IPS-18a (cell line): ENCODE results near the gene COPS3.
"Not testable (repeated sequence)": the region's sequence is repeated elsewhere in the genome, so short reads cannot be mapped to it uniquely, and the experiment has no call there.

Experiments
- H3K27ac ChIP-seq: one replicate; pipeline ENCODE4 v1.5.1; 2013; ENCODE audit warnings: low read length
- H3K27me3 ChIP-seq: one replicate; pipeline ENCODE4 v1.6.1; 2013; ENCODE audit warnings: mild to moderate bottlenecking, low read length; ENCODE audit not compliant: control insufficient read depth, insufficient read depth
- H3K36me3 ChIP-seq: one replicate; pipeline ENCODE4 v1.6.1; 2013; ENCODE audit warnings: low read depth, low read length; ENCODE audit not compliant: control insufficient read depth
- H3K4me1 ChIP-seq: one replicate; pipeline ENCODE4 v1.6.1; 2013; ENCODE audit warnings: low read depth, low read length; ENCODE audit not compliant: control insufficient read depth
- H3K4me3 ChIP-seq: one replicate; pipeline ENCODE4 v1.5.1; 2013; ENCODE audit warnings: low read length
- H3K9ac ChIP-seq: one replicate; pipeline ENCODE4 v1.6.1; 2013; ENCODE audit warnings: mild to moderate bottlenecking, low read length, moderate library complexity
- H3K9me3 ChIP-seq: one replicate; pipeline ENCODE4 v1.6.1; 2013; ENCODE audit warnings: low read depth, low read length; ENCODE audit not compliant: control insufficient read depth

The COPS3 gene

GRCh38 chr17:17258011-17258410 lies 23.0 kb downstream of the COPS3 start:
- no peak overlapping the region for H3K27ac ChIP-seq
- H3K9me3 ChIP-seq = no peaks in the 10 kb centered on the region
- H3K4me3 ChIP-seq = no peak overlapping the region
- peaks cover 72% of the 10 kb centered on the region for H3K36me3 ChIP-seq
- no peaks in the 10 kb centered on the region for H3K27me3 ChIP-seq
- H3K4me1 ChIP-seq = no peaks in the 10 kb centered on the region
- no peak overlapping the region for H3K9ac ChIP-seq

- Histone ChIP-seq H3K9me3 (no peaks in the 10 kb centered on the region), H3K4me1 (no peaks in the 10 kb centered on the region), H3K27ac (no peak overlapping the region), H3K27me3 (no peaks in the 10 kb centered on the region), H3K4me3 (no peak overlapping the region), H3K9ac (no peak overlapping the region), H3K36me3 (peaks cover 80% of the 10 kb centered on the region)
Measured at GRCh38 chr17:17256316-17256715, 24.7 kb downstream of the COPS3 start.

DNA sequence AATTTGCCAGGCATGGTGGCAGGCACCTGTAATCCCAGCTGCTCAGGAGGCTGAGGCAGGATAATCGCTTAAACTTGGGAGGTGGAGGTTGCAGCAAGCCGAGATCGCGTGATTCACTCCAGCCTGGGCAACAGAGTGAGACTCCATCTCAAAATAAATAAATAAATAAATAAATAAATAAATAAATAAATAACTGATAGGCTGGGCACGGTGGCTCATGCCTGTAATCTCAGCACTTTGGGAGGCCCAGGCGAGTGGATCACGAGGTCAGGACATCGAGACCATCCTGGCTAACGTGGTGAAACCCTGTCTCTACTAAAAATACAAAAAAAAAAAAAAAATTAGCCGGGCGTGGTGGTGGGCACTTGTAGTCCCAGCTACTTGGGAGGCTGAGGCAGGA lies 25.4 kb downstream of the COPS3 start:
- not testable (repeated sequence) for H3K4me1 ChIP-seq, H3K27ac ChIP-seq, H3K4me3 ChIP-seq, H3K9ac ChIP-seq, H3K27me3 ChIP-seq, H3K9me3 ChIP-seq
- peaks cover 75% of the 10 kb centered on the region for H3K36me3 ChIP-seq

DNA sequence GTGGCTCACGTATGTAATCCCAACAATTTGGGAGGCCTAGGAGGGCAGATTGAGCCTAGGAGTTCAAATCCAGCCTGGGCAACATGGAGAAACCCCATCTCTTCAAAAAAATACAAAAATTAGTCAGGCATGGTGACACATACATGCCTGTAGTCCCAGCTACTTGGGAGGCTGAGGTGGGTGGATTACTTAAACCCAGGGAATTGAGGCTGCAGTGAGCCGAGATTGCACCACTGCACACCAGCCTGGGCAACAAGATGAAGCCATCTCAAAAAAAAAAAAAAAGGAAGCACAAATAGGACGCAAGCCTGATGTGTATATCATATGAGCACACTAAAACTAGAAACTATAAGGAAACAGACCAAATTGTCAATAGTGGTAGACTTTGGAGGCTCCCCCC lies 27.0 kb downstream of the COPS3 start:
- no peaks in the 10 kb centered on the region for H3K27me3 ChIP-seq
- no peaks in the 10 kb centered on the region for H3K9me3 ChIP-seq
- H3K36me3 ChIP-seq = peaks cover 62% of the 10 kb centered on the region
- H3K9ac ChIP-seq = no peak overlapping the region
- H3K27ac ChIP-seq = no peak overlapping the region
- H3K4me1 ChIP-seq = no peaks in the 10 kb centered on the region
- H3K4me3 ChIP-seq = no peak overlapping the region

GRCh38 chr17:17253406-17253805 lies 27.6 kb downstream of the COPS3 start:
- peaks cover 62% of the 10 kb centered on the region for H3K36me3 ChIP-seq
- H3K4me1 ChIP-seq = no peaks in the 10 kb centered on the region
- H3K27me3 ChIP-seq = no peaks in the 10 kb centered on the region
- no peaks in the 10 kb centered on the region for H3K9me3 ChIP-seq
- H3K9ac ChIP-seq = no peak overlapping the region
- H3K27ac ChIP-seq = no peak overlapping the region
- H3K4me3 ChIP-seq = no peak overlapping the region

DNA sequence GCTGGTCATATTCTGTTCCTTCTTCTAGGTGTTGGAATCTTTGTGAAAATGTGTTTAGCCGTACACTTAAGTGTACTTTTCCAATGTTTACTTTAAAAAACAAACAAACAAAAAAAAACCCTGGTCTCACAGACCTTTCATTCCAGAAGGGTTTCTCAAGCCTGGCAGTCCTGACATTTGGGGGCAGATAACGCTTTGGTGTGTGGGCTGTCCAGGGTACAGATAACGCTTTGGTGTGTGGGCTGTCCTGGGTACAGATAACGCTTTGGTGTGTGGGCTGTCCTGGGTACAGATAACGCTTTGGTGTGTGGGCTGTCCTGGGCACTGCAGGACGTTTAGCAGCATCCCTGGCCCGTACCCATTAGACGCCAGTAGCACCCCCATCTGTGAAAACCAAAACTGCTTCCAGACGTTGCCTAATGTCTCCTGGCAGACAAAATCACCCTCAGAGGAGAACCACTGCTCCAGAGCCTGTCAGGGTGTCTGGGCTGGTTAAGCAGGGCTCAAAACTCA lies 28.8 kb downstream of the COPS3 start:
- H3K9ac ChIP-seq = no peak overlapping the region
- no peaks in the 10 kb centered on the region for H3K27me3 ChIP-seq
- H3K27ac ChIP-seq = no peak overlapping the region
- H3K9me3 ChIP-seq = no peaks in the 10 kb centered on the region
- no peak overlapping the region for H3K4me3 ChIP-seq
- H3K4me1 ChIP-seq = no peaks in the 10 kb centered on the region
- peaks cover 66% of the 10 kb centered on the region for H3K36me3 ChIP-seq

- no peak overlapping the region for H3K27ac ChIP-seq
- H3K4me1 ChIP-seq = no peaks in the 10 kb centered on the region
- no peak overlapping the region for H3K4me3 ChIP-seq
- H3K9me3 ChIP-seq = no peaks in the 10 kb centered on the region
- no peak overlapping the region for H3K9ac ChIP-seq
- H3K27me3 ChIP-seq = no peaks in the 10 kb centered on the region
- peaks cover 42% of the 10 kb centered on the region for H3K36me3 ChIP-seq
Measured at GRCh38 chr17:17246879-17247278, 34.2 kb downstream of the COPS3 start.

- Histone ChIP-seq H3K27ac (no peak overlapping the region), H3K36me3 (peaks cover 28% of the 10 kb centered on the region), H3K4me1 (no peaks in the 10 kb centered on the region), H3K9me3 (no peaks in the 10 kb centered on the region), H3K27me3 (no peaks in the 10 kb centered on the region), H3K9ac (no peak overlapping the region), H3K4me3 (no peak overlapping the region)
Measured at GRCh38 chr17:17243163-17243562, 37.9 kb downstream of the COPS3 start.

GRCh38 chr17:17242246-17242645 lies 38.8 kb downstream of the COPS3 start:
- Histone ChIP-seq H3K27ac (no peak overlapping the region), H3K9me3 (no peaks in the 10 kb centered on the region), H3K4me1 (no peaks in the 10 kb centered on the region), H3K4me3 (no peak overlapping the region), H3K36me3 (peaks cover 19% of the 10 kb centered on the region), H3K27me3 (no peaks in the 10 kb centered on the region), H3K9ac (no peak overlapping the region)

GRCh38 chr17:17241656-17242055 lies 39.4 kb downstream of the COPS3 start:
- Histone ChIP-seq H3K4me3 (no peak overlapping the region), H3K27ac (no peak overlapping the region), H3K4me1 (no peaks in the 10 kb centered on the region), H3K9me3 (no peaks in the 10 kb centered on the region), H3K27me3 (no peaks in the 10 kb centered on the region), H3K36me3 (peaks cover 13% of the 10 kb centered on the region), H3K9ac (no peak overlapping the region)

GRCh38 chr17:17239832-17240231 lies 41.2 kb downstream of the COPS3 start:
- no peaks in the 10 kb centered on the region for H3K9me3 ChIP-seq
- H3K27ac ChIP-seq = no peak overlapping the region

GRCh38 chr17:17237026-17237799 lies 43.8 kb downstream of the COPS3 start, which contains the start of gene FLCN:
Gene FLCN (minus strand): TSS chr17:17237168. CDS start chr17:17228137, 9,031 bp downstream.
- peak within 1 kb of the TSS; percentile 96 for H3K9ac ChIP-seq
- H3K27me3 ChIP-seq = no peaks in the 10 kb centered on the region
- no peaks in the 10 kb centered on the region for H3K9me3 ChIP-seq
- peaks cover 9% of the 10 kb centered on the region for H3K4me1 ChIP-seq
- H3K27ac ChIP-seq = peak within 1 kb of the TSS; percentile 100
- H3K4me3 ChIP-seq = peak within 1 kb of the TSS; percentile 97
- H3K36me3 ChIP-seq = peaks cover 5% of the 10 kb centered on the region

More at GRCh38 chr17:17239832-17240231, 41.2 kb downstream of the COPS3 start:
- H3K4me3 ChIP-seq = no peak overlapping the region
- H3K4me1 ChIP-seq = peaks cover 9% of the 10 kb centered on the region
- H3K9ac ChIP-seq = no peak overlapping the region
- no peaks in the 10 kb centered on the region for H3K36me3 ChIP-seq
- H3K27me3 ChIP-seq = no peaks in the 10 kb centered on the region
